Sigmoid colon (tissue), 7 donors: ENCODE results near the gene ARHGEF6. TPM values are rescaled to one million over a fixed set of nuclear protein-coding genes. Genes with fewer than 3 reads are reported as not detected.
"Not testable (repeated sequence)": the region's sequence is repeated elsewhere in the genome, so short reads cannot be mapped to it uniquely, and the experiment has no call there.

Experiments
- DNase-seq: peaks from one replicate; pipeline ENCODE4 v3.0.0-alpha.2; 2019
- H3K27ac ChIP-seq, 4 donors: fragments of 200-600 bp; sonication (generic); one replicate each; pipeline ENCODE4 v1.5.1; 2016 to 2019; ENCODE audit warnings: mild to moderate bottlenecking in 1 of 4
- H3K27me3 ChIP-seq, 3 donors: fragments of 200-600 bp; sonication (generic); one replicate each; pipeline ENCODE4 v1.5.1; 2019; ENCODE audit warnings: mild to moderate bottlenecking in 1 of 3
- H3K36me3 ChIP-seq, 4 donors: fragments of 200-600 bp; sonication (generic); one replicate each; pipeline ENCODE4 v1.5.1; 2016 to 2019
- H3K4me1 ChIP-seq, 4 donors: fragments of 200-600 bp; sonication (generic); one replicate each; pipeline ENCODE4 v1.5.1; 2017 to 2019
- H3K4me3 ChIP-seq, 4 donors: fragments of 200-600 bp; sonication (generic); one replicate each; pipeline ENCODE4 v1.5.1; 2017 to 2019; ENCODE audit warnings: mild to moderate bottlenecking in 2 of 4, moderate library complexity in 1 of 4
- H3K9me3 ChIP-seq, 4 donors: fragments of 200-600 bp in 3 of 4; sonication (generic) in 3 of 4; one replicate each; pipeline versions ENCODE4 v1.5.1 to v1.6.1; 2013 to 2019
- CTCF ChIP-seq, 4 experiments: fragments of 450-650 bp in 3 of 4; fragments of 200-600 bp in 1 of 4; IDR thresholded peaks; one replicate each; pipeline ENCODE4 v1.5.1; 2016 to 2019; ENCODE audit warnings: antibody characterized with exemption in 4 of 4, mild to moderate bottlenecking in 3 of 4, moderate library complexity in 2 of 4
- EP300 ChIP-seq, 4 donors: sonication (generic); formaldehyde crosslinking; IDR thresholded peaks; one replicate each; pipeline ENCODE4 v1.6.1; 2017; ENCODE audit warnings: antibody characterized with exemption in 4 of 4
- POLR2A ChIP-seq, 2 donors: fragments of 450-650 bp; IDR thresholded peaks; one replicate each; pipeline ENCODE4 v1.6.1; 2016; ENCODE audit warnings: antibody characterized with exemption in 2 of 2, mild to moderate bottlenecking in 2 of 2, moderate library complexity in 2 of 2
- POLR2AphosphoS5 ChIP-seq, 4 donors: sonication (generic); formaldehyde crosslinking; IDR thresholded peaks; one replicate each; pipeline ENCODE4 v1.6.1; 2017; ENCODE audit warnings: antibody characterized with exemption in 4 of 4
- WGBS, 2 donors: extraction: QIAGEN DNeasy Blood & Tissue Kit; methylation state at CpG; one replicate each; pipeline ENCODE4 v1.1.7; 2013; 5-methylcytosine and 5-hydroxymethylcytosine counted together
- intact Hi-C: fragments of 100-400 bp; cut with DNase I; formaldehyde crosslinking; loops from one replicate; pipeline ENCODE4 v1.15.1; 2023
- polyA plus RNA-seq, 3 donors: library from polyadenylated mRNA; stranded (reverse); fragments of 200-250 nt; gene quantifications; one replicate each; pipeline ENCODE4 v1.2.3, GENCODE V29; 2013
- total RNA-seq, 4 donors: library from RNA; depleted of rRNA; stranded (reverse); fragments of >200 nt; gene quantifications; one replicate each; pipeline ENCODE4 v1.1.0, GENCODE V29; 2016
- donor health status: healthy with polysubstance abuse.
- donor health status: Bipolar disorder and iron deficiency.
- donor health status: healthy.

Gene ARHGEF6
- total and polyA plus RNA-seq, 7 donors: 2.1 to 26.3 (median 16.1) TPM

- 96% methylated on average over 1 of the region's 1 CpG for WGBS, 2 donors
- no peak for TF ChIP-seq EP300 (IDR thresholded peaks at IDR 0.05)
- TF ChIP-seq POLR2A (IDR thresholded peaks at IDR 0.05): no peak
- no peak for TF ChIP-seq POLR2AphosphoS5 (IDR thresholded peaks at IDR 0.05)
- no peak for TF ChIP-seq CTCF (IDR thresholded peaks at IDR 0.05)
Measured at GRCh38 chrX:136823175-136823574, 42.4 kb upstream of the ARHGEF6 start.

GRCh38 chrX:136822337-136823095, 41.8 kb upstream of the ARHGEF6 start:
- H3K4me1 ChIP-seq: no peaks in the 10 kb centered on the region
- 90 to 91% methylated on average over 5 of the region's 5 CpGs for WGBS, 2 donors
- H3K27ac ChIP-seq: no peak overlapping the region
- no peaks in the 10 kb centered on the region for H3K27me3 ChIP-seq
- H3K4me3 ChIP-seq: no peak overlapping the region
- intact Hi-C loops: no loop called here
- H3K36me3 ChIP-seq: peaks cover 0 to 12% (median 0%) of the 10 kb centered on the region in 4 donors
- no peak for DNase-seq
- H3K9me3 ChIP-seq: no peaks in the 10 kb centered on the region
- no peak for TF ChIP-seq EP300 (IDR thresholded peaks at IDR 0.05)
- no peak for TF ChIP-seq POLR2AphosphoS5 (IDR thresholded peaks at IDR 0.05)
- TF ChIP-seq CTCF (IDR thresholded peaks at IDR 0.05): no peak
- no peak for TF ChIP-seq POLR2A (IDR thresholded peaks at IDR 0.05)

More at GRCh38 chrX:136823175-136823574, 42.4 kb upstream of the ARHGEF6 start:
- no peaks in the 10 kb centered on the region for H3K27me3 ChIP-seq
- no peak overlapping the region for H3K27ac ChIP-seq
- H3K4me3 ChIP-seq: no peak overlapping the region
- H3K9me3 ChIP-seq: no peaks in the 10 kb centered on the region
- intact Hi-C loops: no loop called here
- H3K4me1 ChIP-seq: no peaks in the 10 kb centered on the region
- DNase-seq: no peak
- peaks cover 0 to 12% (median 0%) of the 10 kb centered on the region in 4 donors for H3K36me3 ChIP-seq

- DNase-seq, H3K9me3 ChIP-seq, H3K27ac ChIP-seq, H3K4me3 ChIP-seq, H3K4me1 ChIP-seq, intact Hi-C loops, H3K27me3 ChIP-seq: not testable (repeated sequence)
- 80 to 95% methylated on average over 9 of the region's 9 CpGs for WGBS, 2 donors
- peaks cover 0 to 12% (median 0%) of the 10 kb centered on the region in 4 donors for H3K36me3 ChIP-seq
Measured at GRCh38 chrX:136819756-136820155, 39.0 kb upstream of the ARHGEF6 start.

GRCh38 chrX:136819031-136819703, 38.4 kb upstream of the ARHGEF6 start:
- 27 to 66% methylated on average over 5 of the region's 5 CpGs for WGBS, 2 donors
- Histone ChIP-seq H3K27me3 (no peaks in the 10 kb centered on the region), H3K27ac (no peak overlapping the region), H3K9me3 (no peaks in the 10 kb centered on the region), H3K4me3 (no peak overlapping the region), H3K4me1 (no peaks in the 10 kb centered on the region), H3K36me3 (peaks cover 0 to 12% (median 0%) of the 10 kb centered on the region in 4 donors)
- DNase-seq: no peak
- TF ChIP-seq POLR2A (IDR thresholded peaks at IDR 0.05) (no peak), EP300 (IDR thresholded peaks at IDR 0.05) (no peak), CTCF (IDR thresholded peaks at IDR 0.05) (no peak), POLR2AphosphoS5 (IDR thresholded peaks at IDR 0.05) (no peak)
- intact Hi-C loops: no loop called here

GRCh38 chrX:136816975-136817374, 36.2 kb upstream of the ARHGEF6 start:
- TF ChIP-seq POLR2A (IDR thresholded peaks at IDR 0.05): no peak
- no peak for TF ChIP-seq CTCF (IDR thresholded peaks at IDR 0.05)
- intact Hi-C loops: no loop called here
- DNase-seq: no peak
- H3K4me1 ChIP-seq: no peaks in the 10 kb centered on the region
- H3K9me3 ChIP-seq: no peaks in the 10 kb centered on the region
- WGBS, 2 donors: 86 to 89% methylated on average over 3 of the region's 3 CpGs
- no peak overlapping the region for H3K27ac ChIP-seq
- peaks cover 0 to 12% (median 0%) of the 10 kb centered on the region in 4 donors for H3K36me3 ChIP-seq
- no peak overlapping the region for H3K4me3 ChIP-seq
- no peaks in the 10 kb centered on the region for H3K27me3 ChIP-seq
